NCI-H69 (cell line): ENCODE data around the gene LMAN1L.

ENCODE experiments used
- DNase-seq: peaks from one replicate; lab custom pipeline; 2025; lab: John Stamatoyannopoulos, UW

LMAN1L gene

GRCh38 chr15:74857671-74858368, 45.2 kb downstream of the LMAN1L start:
- no peak for DNase-seq

DNA sequence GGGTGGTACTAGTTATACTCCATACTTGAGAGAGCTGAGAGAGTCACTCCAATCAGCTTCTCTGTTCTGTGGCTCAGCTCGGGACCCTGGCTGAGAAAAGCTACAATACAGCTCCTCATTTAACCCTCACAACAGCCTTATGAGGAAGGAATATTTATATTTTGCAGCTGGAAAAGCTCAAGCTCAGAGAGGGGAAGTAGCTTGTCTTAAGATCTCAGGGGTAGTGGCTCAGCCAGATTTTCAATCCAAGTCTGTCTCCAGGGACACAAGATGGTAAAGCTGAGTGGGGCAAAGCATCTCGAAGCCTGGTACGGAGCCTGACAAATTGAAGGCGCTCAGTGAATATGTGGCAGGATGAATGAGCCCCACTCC, 45.7 kb downstream of the LMAN1L start:
- no peak for DNase-seq

DNA sequence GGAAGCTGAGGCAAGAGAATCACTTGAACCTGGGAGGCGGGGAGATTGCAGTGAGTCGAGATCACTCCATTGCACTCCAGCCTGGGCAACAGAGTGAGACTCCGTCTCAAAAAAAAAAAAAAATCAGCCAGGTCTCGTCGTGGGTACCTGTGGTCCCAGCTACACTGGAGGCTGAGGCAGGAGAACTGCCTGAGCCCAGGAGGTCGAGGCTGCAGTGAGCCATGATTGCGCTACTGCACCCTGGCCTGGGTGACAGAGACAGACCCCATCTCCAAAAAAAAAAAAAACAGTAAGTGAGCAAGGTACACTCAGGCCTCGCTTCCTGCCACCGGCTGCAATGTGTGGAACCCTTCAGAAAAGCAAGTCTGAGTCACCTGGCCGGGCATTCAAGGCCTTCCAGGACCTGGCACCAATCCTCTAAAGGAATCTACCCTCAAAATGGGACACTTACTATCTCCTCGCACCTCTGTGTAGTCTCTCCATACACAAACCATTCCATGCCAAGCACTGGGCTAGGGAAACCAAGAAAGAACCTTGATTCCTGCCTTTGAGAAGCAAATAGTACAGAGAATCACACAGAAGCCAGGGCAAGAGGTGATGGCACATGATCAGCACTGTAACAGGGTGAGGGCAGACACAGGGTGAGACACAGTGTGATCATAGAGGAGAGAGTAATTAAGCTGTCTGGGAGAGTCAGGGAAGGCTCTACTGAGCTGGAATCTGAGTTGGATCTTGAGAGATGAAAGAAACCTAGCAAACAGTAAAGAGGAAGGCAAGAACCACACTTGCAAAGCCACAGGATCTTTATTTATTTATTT, 50.8 kb downstream of the LMAN1L start:
- DNase-seq: no peak

GRCh38 chr15:74864296-74864695, 51.7 kb downstream of the LMAN1L start:
- no peak for DNase-seq

GRCh38 chr15:74865316-74865715, 52.7 kb downstream of the LMAN1L start:
- DNase-seq: no peak

GRCh38 chr15:74866090-74866489, 53.5 kb downstream of the LMAN1L start:
- no peak for DNase-seq

DNA sequence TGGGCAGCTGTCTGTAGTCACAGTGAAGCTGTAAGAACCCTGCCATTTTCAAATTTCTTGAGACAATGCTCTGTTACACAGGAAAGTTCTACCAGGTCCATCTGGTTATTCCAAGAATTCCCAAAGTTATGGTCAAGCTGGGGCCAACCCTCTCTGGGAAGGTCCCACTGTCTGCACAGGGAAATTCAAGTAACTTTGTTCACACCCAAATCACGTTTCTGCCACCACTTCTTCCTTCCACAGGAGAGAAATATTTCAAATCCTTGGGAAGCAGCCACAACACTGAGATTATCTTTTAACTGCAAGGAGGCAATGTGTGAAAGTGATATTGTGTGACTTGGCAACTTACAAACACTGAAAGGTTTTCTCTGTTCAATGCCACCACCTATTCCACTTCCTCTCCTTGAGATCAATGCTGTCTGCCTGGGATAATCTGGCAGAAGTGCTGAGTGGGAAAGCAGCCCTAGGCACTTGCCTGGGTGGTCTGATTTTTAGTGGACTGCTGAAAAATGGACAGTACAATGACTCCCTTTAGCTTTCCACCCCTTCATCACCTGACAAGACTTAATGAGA, 54.9 kb downstream of the LMAN1L start:
- DNase-seq: no peak

GRCh38 chr15:74868059-74868458, 55.4 kb downstream of the LMAN1L start:
- no peak for DNase-seq

DNA sequence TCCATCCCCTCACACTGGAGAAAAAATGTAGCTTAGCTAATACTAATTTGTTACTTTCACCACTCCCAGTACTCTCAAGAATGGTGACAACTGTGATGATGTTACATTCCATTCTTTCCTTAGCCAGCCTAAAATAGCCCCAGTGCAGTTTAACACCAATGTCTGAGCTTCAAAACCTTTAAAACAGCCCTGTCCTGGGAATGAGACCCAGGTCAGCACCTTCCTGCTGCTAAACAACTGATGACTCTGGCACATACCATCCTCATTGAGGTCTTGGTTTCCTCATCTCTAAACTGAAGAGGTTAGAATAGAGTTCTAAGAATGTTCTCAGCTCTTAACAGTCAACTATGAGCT, 56.7 kb downstream of the LMAN1L start:
- DNase-seq: no peak

DNA sequence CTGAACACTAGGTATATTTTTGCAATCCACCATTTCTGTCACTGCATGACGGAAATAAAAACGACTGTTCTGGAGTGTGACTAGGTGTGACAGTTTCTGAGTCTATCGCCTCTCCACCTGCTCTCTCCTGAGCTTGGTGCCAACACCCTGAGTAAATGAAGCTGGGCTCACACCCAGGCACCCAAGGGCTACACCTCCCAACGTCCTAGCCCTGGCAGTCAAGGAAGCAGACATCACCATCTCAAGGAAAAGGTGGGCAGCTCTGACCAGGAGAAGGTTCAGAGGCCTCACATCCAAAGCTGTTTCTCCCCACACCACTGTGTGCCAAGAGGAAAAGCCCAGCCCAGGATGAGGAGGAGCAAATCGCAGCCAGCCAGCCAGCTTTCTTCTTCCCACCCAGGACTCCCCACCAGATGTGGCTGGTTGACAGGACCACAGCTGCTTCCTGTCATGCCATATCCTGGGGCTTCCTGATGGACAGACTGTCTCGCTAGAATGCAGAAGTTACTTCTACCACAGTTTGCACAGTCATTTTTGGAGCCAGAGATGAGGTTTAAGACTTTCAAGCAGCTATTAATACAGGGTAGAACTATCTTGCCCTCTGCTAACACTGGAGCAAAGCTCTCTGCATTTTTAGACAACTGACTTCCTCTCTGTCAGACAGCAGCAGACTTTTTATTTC, 57.2 kb downstream of the LMAN1L start:
- DNase-seq: no peak

DNA sequence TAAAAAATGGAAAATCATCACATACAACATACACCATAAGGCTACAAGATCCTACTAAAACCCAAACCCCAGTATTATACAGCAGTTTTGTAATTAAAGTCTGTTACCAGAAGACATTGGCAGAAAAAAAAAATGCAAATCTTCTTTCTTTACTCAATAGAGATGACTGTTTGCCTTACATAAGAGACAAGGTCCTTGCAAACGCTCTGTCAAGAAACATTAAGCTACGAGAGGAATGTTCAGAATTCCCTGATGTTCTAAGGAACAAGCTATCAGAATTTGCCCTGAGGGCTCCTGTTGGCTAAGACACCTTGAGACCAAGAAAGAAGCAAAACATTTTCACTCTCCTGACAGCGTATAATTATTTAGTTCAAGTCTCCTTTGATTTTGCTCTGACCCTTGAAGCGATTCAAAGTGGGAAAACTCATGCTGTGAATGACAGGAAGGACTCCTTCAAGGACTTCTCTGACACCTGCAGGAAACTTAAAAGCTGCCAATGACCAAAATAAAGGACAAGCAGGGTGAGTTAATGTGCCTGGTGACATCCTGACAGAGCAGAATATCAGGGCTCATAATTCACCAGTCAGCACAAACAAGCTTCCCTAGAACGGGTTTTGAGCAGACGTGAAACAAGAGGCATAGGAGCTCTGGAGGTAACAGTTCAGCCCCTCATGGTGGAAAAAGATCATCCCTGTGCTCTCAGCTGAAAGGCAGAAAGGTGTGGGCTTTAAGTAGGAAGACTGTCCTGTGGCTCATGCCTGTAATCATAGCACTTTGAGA, 58.0 kb downstream of the LMAN1L start:
- DNase-seq: no peak

DNA sequence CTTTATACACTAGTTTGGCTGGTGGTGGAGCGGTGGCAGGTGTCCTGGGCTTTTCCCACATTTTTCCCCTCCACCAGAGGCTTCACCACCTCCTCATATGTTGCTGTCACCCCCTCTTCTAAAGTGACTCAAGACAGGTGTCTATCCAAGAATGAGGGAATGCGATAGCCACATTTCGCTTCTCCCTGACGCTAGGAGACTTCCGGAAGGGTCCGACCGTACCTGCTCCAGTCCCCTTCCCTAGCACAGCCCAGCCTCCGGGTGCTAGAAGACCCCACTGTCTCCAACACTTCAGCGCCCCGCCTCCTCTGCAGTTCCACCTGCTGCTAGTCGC, 60.0 kb downstream of the LMAN1L start:
- DNase-seq: no peak

GRCh38 chr15:74873036-74873755, 60.6 kb downstream of the LMAN1L start, which contains the start of gene SCAMP2:
TSS of gene SCAMP2 (minus strand) at chr15:74873365. CDS start at chr15:74873255, 110 bp downstream.
- DNase-seq: peak; percentile 92

DNA sequence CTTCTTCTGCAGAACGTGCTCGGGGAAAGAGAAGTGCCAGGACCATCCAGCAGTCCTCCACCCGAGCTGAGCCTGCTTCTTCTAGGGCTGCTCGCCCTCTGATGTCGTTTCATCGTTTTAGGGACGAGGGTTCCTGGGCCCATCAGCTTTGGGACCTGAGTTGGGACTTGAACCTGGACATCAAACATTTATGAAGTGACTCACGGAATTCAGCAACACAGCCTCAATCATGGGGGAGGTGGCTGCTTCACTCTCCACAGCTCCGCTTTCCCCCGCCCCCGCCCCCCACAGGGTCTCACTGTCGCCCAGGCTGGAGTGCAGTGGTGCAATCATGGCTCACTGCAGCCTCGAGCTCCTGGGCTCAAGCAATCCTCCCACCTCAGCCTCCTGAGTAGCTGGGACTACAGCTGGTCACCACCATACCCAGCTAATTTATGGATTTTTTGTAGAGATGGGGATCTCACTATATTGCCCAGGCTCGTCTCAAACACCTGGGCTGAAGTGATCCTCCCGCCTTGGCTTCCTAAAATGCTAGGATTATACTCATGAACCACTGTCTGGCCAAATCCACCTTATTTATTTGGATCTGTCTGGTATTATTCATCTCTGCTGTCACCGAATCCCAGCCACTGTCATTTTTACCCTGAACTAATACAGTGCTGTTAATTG, 61.3 kb downstream of the LMAN1L start:
- peak; percentile 28 for DNase-seq
